HEK293 (cell line): ENCODE measurements around the gene NDUFS2.

Experiments
- CTCF ChIP-seq: fragments of 450-650 bp; formaldehyde crosslinking; IDR thresholded peaks from 2 replicates; pipeline ENCODE4 v1.5.1; 2016; ENCODE audit warnings: missing biosample characterization, missing genetic modification characterization
- REST ChIP-seq: fragments of 450-650 bp; formaldehyde crosslinking; IDR thresholded peaks from 2 replicates; pipeline ENCODE4 v1.5.1; 2016; ENCODE audit warnings: missing biosample characterization, missing genetic modification characterization
- SALL2 ChIP-seq: fragments of 450-650 bp; formaldehyde crosslinking; IDR thresholded peaks from 2 replicates; pipeline ENCODE4 v1.5.0; 2017; ENCODE audit warnings: missing biosample characterization, mild to moderate bottlenecking, missing genetic modification characterization, borderline replicate concordance
- SP2 ChIP-seq: fragments of 450-650 bp; formaldehyde crosslinking; IDR thresholded peaks from 2 replicates; pipeline ENCODE4 v1.5.1; 2016; ENCODE audit warnings: missing biosample characterization, missing genetic modification characterization
- SP3 ChIP-seq: fragments of 450-650 bp; formaldehyde crosslinking; IDR thresholded peaks from 2 replicates; pipeline ENCODE4 v1.5.1; 2016; ENCODE audit warnings: missing biosample characterization, missing genetic modification characterization
- ZEB2 ChIP-seq: fragments of 450-650 bp; formaldehyde crosslinking; IDR thresholded peaks from 2 replicates; pipeline ENCODE4 v1.5.1; 2016; ENCODE audit warnings: missing biosample characterization, missing genetic modification characterization
- ZNF169 ChIP-seq: fragments of 450-650 bp; formaldehyde crosslinking; IDR thresholded peaks from 2 replicates; pipeline ENCODE4 v1.5.1; 2016; ENCODE audit warnings: missing biosample characterization, missing genetic modification characterization
- ZNF214 ChIP-seq: fragments of 450-650 bp; formaldehyde crosslinking; IDR thresholded peaks from 2 replicates; pipeline ENCODE4 v1.5.1; 2017; ENCODE audit warnings: missing biosample characterization, mild to moderate bottlenecking, missing genetic modification characterization, borderline replicate concordance
- ZNF548 ChIP-seq: fragments of 450-650 bp; formaldehyde crosslinking; IDR thresholded peaks from 2 replicates; pipeline ENCODE4 v1.5.1; 2016; ENCODE audit warnings: missing biosample characterization, missing genetic modification characterization
- TF ChIP-seq, protein P1 (sequence below): sonication (generic); formaldehyde crosslinking; IDR thresholded peaks from 2 replicates; pipeline ENCODE4 v1.8.1; 2022; ENCODE audit warnings: mild to moderate bottlenecking, moderate library complexity, missing genetic modification reagents

- no peak for TF ChIP-seq ZEB2 (tag by site-specific recombination)
- TF ChIP-seq CTCF: no peak
- no peak for TF ChIP-seq SP2
- TF ChIP-seq ZNF214: no peak
- TF ChIP-seq ZNF169 (tag by site-specific recombination): no peak
- TF ChIP-seq SALL2: no peak
- TF ChIP-seq REST (tag by site-specific recombination): no peak
- TF ChIP-seq, protein P1, sequence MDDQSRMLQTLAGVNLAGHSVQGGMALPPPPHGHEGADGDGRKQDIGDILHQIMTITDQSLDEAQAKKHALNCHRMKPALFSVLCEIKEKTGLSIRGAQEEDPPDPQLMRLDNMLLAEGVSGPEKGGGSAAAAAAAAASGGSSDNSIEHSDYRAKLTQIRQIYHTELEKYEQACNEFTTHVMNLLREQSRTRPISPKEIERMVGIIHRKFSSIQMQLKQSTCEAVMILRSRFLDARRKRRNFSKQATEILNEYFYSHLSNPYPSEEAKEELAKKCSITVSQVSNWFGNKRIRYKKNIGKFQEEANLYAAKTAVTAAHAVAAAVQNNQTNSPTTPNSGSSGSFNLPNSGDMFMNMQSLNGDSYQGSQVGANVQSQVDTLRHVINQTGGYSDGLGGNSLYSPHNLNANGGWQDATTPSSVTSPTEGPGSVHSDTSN (CRISPR knock-in tag): no peak
- TF ChIP-seq ZNF548 (tag by site-specific recombination): no peak
- no peak for TF ChIP-seq SP3 (tag by site-specific recombination)
Observed at GRCh38 chr1:161222175-161223019, 20.2 kb downstream of the NDUFS2 start.
